ENCODE results near the gene CUL1.
A peak's percentile ranks its signal among the peaks of the same experiment; 100 is the strongest.

CUL1 gene

DNA sequence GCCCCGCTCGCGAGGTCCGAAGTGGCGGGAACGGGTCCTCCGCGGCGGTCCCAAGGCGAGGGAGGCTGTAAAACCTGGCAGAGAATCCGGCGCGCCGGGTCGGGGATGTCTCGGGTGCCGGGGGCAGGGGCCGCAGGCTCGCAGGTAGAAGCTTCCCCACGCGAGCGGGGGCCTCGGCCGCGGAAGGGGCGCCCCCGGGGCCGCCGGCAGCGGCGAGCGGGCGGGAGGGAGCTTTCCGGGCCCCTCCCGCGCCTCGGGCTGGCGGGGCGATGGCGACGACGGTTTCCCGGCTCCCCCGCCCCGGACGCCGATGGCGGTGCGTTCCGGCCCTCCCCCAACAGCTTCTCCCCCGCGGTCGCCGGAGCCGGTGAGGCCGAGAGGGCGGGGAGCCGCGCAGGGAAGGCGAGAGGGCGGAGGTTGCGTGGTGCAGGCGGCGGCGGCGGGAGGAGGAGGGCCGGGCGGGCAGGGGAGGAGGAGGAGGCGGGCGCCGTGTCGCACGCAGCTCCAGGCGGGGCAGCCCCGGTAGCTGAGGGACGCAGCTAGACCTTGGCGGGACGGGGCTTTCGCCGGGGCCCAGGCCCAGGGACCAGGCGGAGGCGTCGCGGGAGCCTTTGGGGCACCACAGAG is at the start of gene CUL1:
Gene CUL1, plus strand, starts transcription at position 507 of the 627 bp plus-strand sequence. CDS start 31,220 bp downstream, outside the sequence.
- Histone ChIP-seq H3K27me3 (ENCODE audit: control insufficient read depth in 1 of 2, insufficient read depth in 2 of 2, low read length in 2 of 2) (no peaks in the 10 kb centered on the region), H3K27ac (ENCODE audit: low read length) (peak within 1 kb of the TSS; percentile 80), H3K36me3 (ENCODE audit: control insufficient read depth in 2 of 2, insufficient read depth in 2 of 2, low read length in 2 of 2) (no peaks in the 10 kb centered on the region), H3K9me3 (ENCODE audit: control insufficient read depth in 2 of 2, low read length in 2 of 2) (no peaks in the 10 kb centered on the region), H3K9ac (ENCODE audit: low read length in 2 of 2) (peak within 1 kb of the TSS; percentile 87), H3K4me1 (ENCODE audit: control insufficient read depth, insufficient read depth, low read length) (peaks cover 17% of the 10 kb centered on the region), H3K4me3 (ENCODE audit: low read length in 2 of 2) (peak within 1 kb of the TSS; percentile 83 to 86)

DNA sequence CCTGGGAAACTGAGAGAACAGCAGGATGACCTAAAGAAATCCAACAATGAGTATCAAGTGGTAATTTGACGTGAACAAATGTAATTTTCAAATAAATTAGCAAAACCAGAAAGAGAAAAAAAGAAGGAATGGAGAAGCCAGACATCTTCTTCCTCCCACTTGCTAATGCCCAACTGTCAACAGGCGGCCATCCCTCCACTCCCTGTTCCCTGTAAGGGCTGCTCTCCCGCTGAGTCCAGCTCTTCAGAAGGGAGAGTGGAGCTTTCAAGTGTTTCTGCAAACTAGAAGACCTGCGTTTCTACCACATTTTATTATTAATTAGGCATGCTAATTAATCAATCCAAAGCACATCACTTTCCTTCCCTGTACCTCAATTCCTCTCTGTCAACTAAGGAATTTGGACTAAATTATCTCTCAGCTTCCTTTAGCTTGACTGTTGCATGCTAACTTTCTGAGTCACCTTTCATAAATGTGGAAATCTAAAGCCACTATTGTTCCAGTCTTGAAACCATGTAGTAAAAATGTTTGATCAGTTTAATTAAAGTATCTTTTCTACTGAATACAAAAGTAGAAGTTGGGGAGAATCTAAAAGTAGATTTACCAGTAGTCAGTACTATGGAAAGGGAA is 48.4 kb upstream of the CUL1 start:
- H3K4me3 ChIP-seq (ENCODE audit: low read length in 2 of 2): no peak overlapping the region
- peaks cover 0 to 2% of the 10 kb centered on the region in 2 donors for H3K27me3 ChIP-seq (ENCODE audit: control insufficient read depth in 1 of 2, insufficient read depth in 2 of 2, low read length in 2 of 2)
- no peak overlapping the region for H3K27ac ChIP-seq (ENCODE audit: low read length)
- no peaks in the 10 kb centered on the region for H3K36me3 ChIP-seq (ENCODE audit: control insufficient read depth in 2 of 2, insufficient read depth in 2 of 2, low read length in 2 of 2)
- H3K9ac ChIP-seq (ENCODE audit: low read length in 2 of 2): no peak overlapping the region
- H3K9me3 ChIP-seq (ENCODE audit: control insufficient read depth in 2 of 2, low read length in 2 of 2): no peaks in the 10 kb centered on the region
- H3K4me1 ChIP-seq (ENCODE audit: control insufficient read depth, insufficient read depth, low read length): no peaks in the 10 kb centered on the region

DNA sequence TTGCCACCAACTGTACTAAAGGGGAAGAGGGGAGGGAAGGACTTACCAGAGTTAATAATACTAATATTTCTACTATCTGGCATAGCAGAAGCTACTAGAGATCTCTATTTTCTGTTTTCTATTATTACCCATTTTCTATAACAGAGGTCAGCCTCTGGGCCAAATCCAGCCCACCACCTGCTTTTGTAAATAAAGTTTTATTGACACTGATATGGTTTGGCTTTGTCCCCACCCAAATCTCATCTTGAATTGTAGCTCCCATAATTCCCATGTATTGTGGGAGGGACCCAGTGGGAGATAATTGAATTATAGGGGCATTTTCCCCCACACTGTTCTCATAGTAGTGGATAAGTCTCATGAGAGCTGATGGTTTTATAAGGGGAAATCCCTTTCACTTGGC is 45.9 kb upstream of the CUL1 start:
- no peaks in the 10 kb centered on the region for H3K9me3 ChIP-seq (ENCODE audit: control insufficient read depth in 2 of 2, low read length in 2 of 2)
- no peaks in the 10 kb centered on the region for H3K27me3 ChIP-seq (ENCODE audit: control insufficient read depth in 1 of 2, insufficient read depth in 2 of 2, low read length in 2 of 2)
- H3K36me3 ChIP-seq (ENCODE audit: control insufficient read depth in 2 of 2, insufficient read depth in 2 of 2, low read length in 2 of 2): no peaks in the 10 kb centered on the region
- H3K4me1 ChIP-seq (ENCODE audit: control insufficient read depth, insufficient read depth, low read length): no peaks in the 10 kb centered on the region
- no peak overlapping the region for H3K9ac ChIP-seq (ENCODE audit: low read length in 2 of 2)
- no peak overlapping the region for H3K4me3 ChIP-seq (ENCODE audit: low read length in 2 of 2)
- H3K27ac ChIP-seq (ENCODE audit: low read length): no peak overlapping the region

DNA sequence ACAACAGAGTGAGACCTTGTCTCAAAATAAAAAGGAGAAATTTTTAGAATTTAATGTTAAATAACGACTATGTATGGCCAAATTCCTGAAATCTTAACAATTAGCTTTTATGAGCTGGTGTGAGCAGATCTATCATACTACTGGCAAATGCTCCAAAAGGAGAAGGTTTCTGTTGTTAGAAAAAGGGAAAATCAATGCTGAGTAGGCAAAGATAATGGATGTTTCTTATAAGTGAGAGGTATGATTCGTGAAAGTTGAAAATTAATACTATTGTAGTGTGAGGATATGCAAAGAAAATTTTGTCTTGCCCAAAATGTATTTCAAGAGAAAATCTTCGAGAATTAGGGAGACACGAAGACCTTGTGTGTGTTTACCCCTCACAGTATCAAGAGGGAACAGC is 40.8 kb upstream of the CUL1 start:
- Histone ChIP-seq H3K9me3 (ENCODE audit: control insufficient read depth in 2 of 2, low read length in 2 of 2) (no peaks in the 10 kb centered on the region), H3K4me1 (ENCODE audit: control insufficient read depth, insufficient read depth, low read length) (no peaks in the 10 kb centered on the region), H3K27ac (ENCODE audit: low read length) (no peak overlapping the region)

DNA sequence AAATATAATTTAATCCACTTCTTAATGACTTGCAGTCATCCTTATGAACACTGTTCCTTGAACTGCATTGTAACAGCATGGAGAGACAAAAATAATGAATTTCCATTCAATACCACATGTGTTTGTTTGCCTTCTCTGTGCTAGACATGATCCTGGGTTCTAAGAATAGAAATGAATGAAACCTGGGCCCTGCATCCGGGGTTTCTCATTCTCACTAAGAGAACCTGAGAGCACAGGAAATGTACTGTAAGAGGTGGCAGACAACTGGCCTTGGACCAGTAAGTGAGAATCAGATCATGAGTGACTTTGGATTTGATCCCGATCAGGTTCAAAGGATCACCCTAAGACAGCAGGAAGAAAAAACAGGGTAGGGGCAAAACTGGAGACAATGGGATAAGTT is 37.2 kb upstream of the CUL1 start:
- no peaks in the 10 kb centered on the region for H3K9me3 ChIP-seq (ENCODE audit: control insufficient read depth in 2 of 2, low read length in 2 of 2)
- no peak overlapping the region for H3K27ac ChIP-seq (ENCODE audit: low read length)
- H3K4me3 ChIP-seq (ENCODE audit: low read length in 2 of 2): no peak overlapping the region
- no peaks in the 10 kb centered on the region for H3K27me3 ChIP-seq (ENCODE audit: control insufficient read depth in 1 of 2, insufficient read depth in 2 of 2, low read length in 2 of 2)
- H3K36me3 ChIP-seq (ENCODE audit: control insufficient read depth in 2 of 2, insufficient read depth in 2 of 2, low read length in 2 of 2): no peaks in the 10 kb centered on the region
- no peaks in the 10 kb centered on the region for H3K4me1 ChIP-seq (ENCODE audit: control insufficient read depth, insufficient read depth, low read length)
- no peak overlapping the region for H3K9ac ChIP-seq (ENCODE audit: low read length in 2 of 2)

More for the DNA sequence above, 40.8 kb upstream of the CUL1 start:
- Histone ChIP-seq H3K36me3 (ENCODE audit: control insufficient read depth in 2 of 2, insufficient read depth in 2 of 2, low read length in 2 of 2) (no peaks in the 10 kb centered on the region), H3K4me3 (ENCODE audit: low read length in 2 of 2) (no peak overlapping the region), H3K27me3 (ENCODE audit: control insufficient read depth in 1 of 2, insufficient read depth in 2 of 2, low read length in 2 of 2) (no peaks in the 10 kb centered on the region), H3K9ac (ENCODE audit: low read length in 2 of 2) (no peak overlapping the region)

DNA sequence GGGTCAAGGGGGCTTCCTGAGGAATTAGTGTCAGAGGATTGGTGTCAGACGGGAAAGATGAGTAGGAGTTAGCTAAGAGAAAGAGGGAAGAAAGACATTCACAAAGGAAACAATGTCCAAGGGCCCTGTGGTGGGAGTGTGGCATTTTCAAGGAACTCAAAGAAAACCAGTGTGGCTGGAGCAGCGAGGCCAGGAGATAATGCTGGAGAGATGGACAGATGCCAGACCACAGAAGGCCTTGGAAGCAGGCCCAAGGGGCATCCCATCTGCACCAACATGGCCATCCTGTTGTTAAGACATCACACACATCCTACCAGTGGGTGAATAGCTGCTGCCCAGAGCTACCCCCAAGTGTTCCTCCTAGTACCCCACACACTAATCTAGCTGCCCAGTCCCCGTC is 36.1 kb upstream of the CUL1 start:
- H3K27me3 ChIP-seq (ENCODE audit: control insufficient read depth in 1 of 2, insufficient read depth in 2 of 2, low read length in 2 of 2): no peaks in the 10 kb centered on the region
- no peaks in the 10 kb centered on the region for H3K9me3 ChIP-seq (ENCODE audit: control insufficient read depth in 2 of 2, low read length in 2 of 2)
- H3K4me3 ChIP-seq (ENCODE audit: low read length in 2 of 2): no peak overlapping the region
- no peak overlapping the region for H3K27ac ChIP-seq (ENCODE audit: low read length)
- H3K4me1 ChIP-seq (ENCODE audit: control insufficient read depth, insufficient read depth, low read length): no peaks in the 10 kb centered on the region
- H3K9ac ChIP-seq (ENCODE audit: low read length in 2 of 2): no peak overlapping the region
- no peaks in the 10 kb centered on the region for H3K36me3 ChIP-seq (ENCODE audit: control insufficient read depth in 2 of 2, insufficient read depth in 2 of 2, low read length in 2 of 2)

DNA sequence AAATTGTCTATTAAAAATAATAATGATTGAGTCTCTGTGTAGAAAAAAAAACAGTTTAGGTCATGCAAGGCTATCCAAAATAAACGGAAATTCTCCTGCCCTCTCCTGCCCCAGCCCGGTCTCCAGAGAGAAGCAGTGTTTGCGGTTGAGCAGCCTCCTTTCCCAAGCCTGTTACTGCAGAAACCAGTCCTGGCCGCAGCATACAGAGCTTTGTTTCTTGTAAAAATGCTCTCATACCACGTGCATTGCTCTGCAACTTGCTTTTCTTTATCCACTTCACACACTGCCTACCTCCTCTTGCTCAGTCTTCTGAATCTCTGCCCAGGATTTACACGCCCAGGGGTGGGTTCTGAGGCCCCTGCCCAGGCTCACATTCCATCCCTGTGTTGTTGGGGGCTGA is 34.4 kb upstream of the CUL1 start:
- Histone ChIP-seq H3K9ac (ENCODE audit: low read length in 2 of 2) (no peak overlapping the region), H3K36me3 (ENCODE audit: control insufficient read depth in 2 of 2, insufficient read depth in 2 of 2, low read length in 2 of 2) (no peaks in the 10 kb centered on the region), H3K27ac (ENCODE audit: low read length) (no peak overlapping the region), H3K4me3 (ENCODE audit: low read length in 2 of 2) (no peak overlapping the region), H3K4me1 (ENCODE audit: control insufficient read depth, insufficient read depth, low read length) (no peaks in the 10 kb centered on the region), H3K9me3 (ENCODE audit: control insufficient read depth in 2 of 2, low read length in 2 of 2) (no peaks in the 10 kb centered on the region), H3K27me3 (ENCODE audit: control insufficient read depth in 1 of 2, insufficient read depth in 2 of 2, low read length in 2 of 2) (no peaks in the 10 kb centered on the region)

DNA sequence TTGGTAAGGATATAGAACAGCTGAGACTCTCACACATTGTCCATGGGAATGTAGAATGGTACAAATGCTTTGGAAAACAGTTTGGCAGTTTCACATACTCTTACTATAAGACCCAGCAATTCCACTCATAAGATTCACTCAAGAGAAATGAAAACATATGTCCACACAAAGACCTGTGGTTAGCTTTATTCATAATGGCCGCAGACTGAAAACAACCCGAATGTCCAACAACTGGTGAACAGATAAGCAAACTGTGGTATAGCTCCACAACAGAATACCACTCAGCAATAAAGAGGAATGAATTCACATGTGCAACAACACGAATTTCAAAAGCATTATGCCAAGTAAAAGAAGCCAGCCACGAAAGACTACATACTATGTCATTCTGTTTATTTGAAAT is 33.5 kb upstream of the CUL1 start:
- Histone ChIP-seq H3K27ac (ENCODE audit: low read length) (no peak overlapping the region), H3K9me3 (ENCODE audit: control insufficient read depth in 2 of 2, low read length in 2 of 2) (no peaks in the 10 kb centered on the region), H3K27me3 (ENCODE audit: control insufficient read depth in 1 of 2, insufficient read depth in 2 of 2, low read length in 2 of 2) (no peaks in the 10 kb centered on the region), H3K9ac (ENCODE audit: low read length in 2 of 2) (no peak overlapping the region), H3K36me3 (ENCODE audit: control insufficient read depth in 2 of 2, insufficient read depth in 2 of 2, low read length in 2 of 2) (no peaks in the 10 kb centered on the region), H3K4me1 (ENCODE audit: control insufficient read depth, insufficient read depth, low read length) (no peaks in the 10 kb centered on the region), H3K4me3 (ENCODE audit: low read length in 2 of 2) (no peak overlapping the region)

DNA sequence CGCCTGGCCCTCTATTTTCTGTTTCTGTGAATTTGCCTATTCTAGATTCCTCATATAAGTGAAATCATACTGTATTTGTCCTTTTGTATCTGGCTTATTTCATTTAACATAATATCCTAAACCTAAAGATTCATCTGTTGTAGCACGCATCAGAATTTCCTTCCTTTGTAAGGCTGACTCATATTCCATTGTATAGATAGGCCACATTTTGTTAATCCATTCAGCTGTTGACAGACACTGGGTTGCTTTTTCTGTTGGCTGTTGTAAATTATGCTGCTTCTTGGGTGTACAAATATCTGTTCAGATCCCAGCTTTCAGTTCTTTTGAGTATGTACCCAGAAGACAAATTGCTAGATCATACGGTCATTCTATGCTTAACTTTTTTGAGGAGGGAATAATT is 28.8 kb upstream of the CUL1 start:
- no peak overlapping the region for H3K9ac ChIP-seq (ENCODE audit: low read length in 2 of 2)
- H3K9me3 ChIP-seq (ENCODE audit: control insufficient read depth in 2 of 2, low read length in 2 of 2): no peaks in the 10 kb centered on the region
- no peak overlapping the region for H3K27ac ChIP-seq (ENCODE audit: low read length)
- H3K27me3 ChIP-seq (ENCODE audit: control insufficient read depth in 1 of 2, insufficient read depth in 2 of 2, low read length in 2 of 2): no peaks in the 10 kb centered on the region
- H3K4me3 ChIP-seq (ENCODE audit: low read length in 2 of 2): no peak overlapping the region
- H3K36me3 ChIP-seq (ENCODE audit: control insufficient read depth in 2 of 2, insufficient read depth in 2 of 2, low read length in 2 of 2): no peaks in the 10 kb centered on the region
- H3K4me1 ChIP-seq (ENCODE audit: control insufficient read depth, insufficient read depth, low read length): no peaks in the 10 kb centered on the region

DNA sequence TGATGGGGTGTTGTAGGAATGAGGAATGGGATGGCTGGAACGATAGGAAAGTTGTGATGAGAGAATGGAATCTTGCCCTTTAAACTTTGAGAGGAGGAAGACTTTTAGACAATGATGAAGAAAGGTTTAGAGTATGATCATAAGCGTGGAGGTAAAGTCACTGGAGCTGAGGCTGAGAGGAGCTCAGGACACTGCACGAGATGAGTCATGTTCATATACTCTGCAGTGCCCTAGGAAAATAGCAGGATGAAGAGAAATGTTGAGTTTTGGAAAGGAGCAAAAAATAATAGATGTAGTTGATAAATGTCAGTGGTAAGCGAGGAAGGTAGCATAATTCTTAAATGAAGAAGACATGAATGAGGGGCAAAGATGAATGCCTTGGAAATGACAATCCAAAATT is 28.3 kb upstream of the CUL1 start:
- no peak overlapping the region for H3K4me3 ChIP-seq (ENCODE audit: low read length in 2 of 2)

DNA sequence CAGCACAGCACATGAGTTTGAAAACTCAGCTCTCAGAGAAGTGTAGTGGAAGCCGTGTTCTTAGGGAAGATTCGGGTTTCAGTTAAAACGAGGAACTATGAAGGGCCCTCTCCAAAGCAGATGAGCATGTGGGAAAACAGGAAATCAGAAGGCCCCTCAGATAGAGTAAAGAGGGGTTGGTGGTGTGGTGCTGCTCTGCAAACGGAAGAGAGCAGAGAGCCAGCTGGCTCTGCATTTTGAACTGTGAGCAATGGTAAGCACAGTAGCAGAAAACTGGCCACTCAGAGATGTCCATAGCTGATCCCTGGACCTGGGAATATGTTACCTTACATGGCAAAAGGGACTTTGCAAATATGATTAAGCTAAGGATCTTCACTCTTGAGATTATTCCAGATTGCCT is 27.9 kb upstream of the CUL1 start:
- Histone ChIP-seq H3K4me3 (ENCODE audit: low read length in 2 of 2) (no peak overlapping the region), H3K36me3 (ENCODE audit: control insufficient read depth in 2 of 2, insufficient read depth in 2 of 2, low read length in 2 of 2) (no peaks in the 10 kb centered on the region), H3K4me1 (ENCODE audit: control insufficient read depth, insufficient read depth, low read length) (no peaks in the 10 kb centered on the region), H3K9me3 (ENCODE audit: control insufficient read depth in 2 of 2, low read length in 2 of 2) (no peaks in the 10 kb centered on the region), H3K27me3 (ENCODE audit: control insufficient read depth in 1 of 2, insufficient read depth in 2 of 2, low read length in 2 of 2) (no peaks in the 10 kb centered on the region), H3K27ac (ENCODE audit: low read length) (no peak overlapping the region), H3K9ac (ENCODE audit: low read length in 2 of 2) (no peak overlapping the region)

More for the DNA sequence above, 28.3 kb upstream of the CUL1 start:
- H3K27me3 ChIP-seq (ENCODE audit: control insufficient read depth in 1 of 2, insufficient read depth in 2 of 2, low read length in 2 of 2): no peaks in the 10 kb centered on the region
- H3K9me3 ChIP-seq (ENCODE audit: control insufficient read depth in 2 of 2, low read length in 2 of 2): no peaks in the 10 kb centered on the region
- no peaks in the 10 kb centered on the region for H3K4me1 ChIP-seq (ENCODE audit: control insufficient read depth, insufficient read depth, low read length)
- H3K36me3 ChIP-seq (ENCODE audit: control insufficient read depth in 2 of 2, insufficient read depth in 2 of 2, low read length in 2 of 2): no peaks in the 10 kb centered on the region
- no peak overlapping the region for H3K27ac ChIP-seq (ENCODE audit: low read length)
- no peak overlapping the region for H3K9ac ChIP-seq (ENCODE audit: low read length in 2 of 2)
